Measurements from ENCODE around the gene FBRSL1.
A peak's percentile ranks its signal among the peaks of the same experiment; 100 is the strongest.

GRCh38 chr12:132523576-132524331 is 33.8 kb downstream of the FBRSL1 start:
- TF ChIP-seq, protein P1, sequence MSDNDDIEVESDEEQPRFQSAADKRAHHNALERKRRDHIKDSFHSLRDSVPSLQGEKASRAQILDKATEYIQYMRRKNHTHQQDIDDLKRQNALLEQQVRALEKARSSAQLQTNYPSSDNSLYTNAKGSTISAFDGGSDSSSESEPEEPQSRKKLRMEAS (IDR thresholded peaks at IDR 0.05; ENCODE audit: insufficient read depth, insufficient read length): no peak
- TF ChIP-seq, protein P2, sequence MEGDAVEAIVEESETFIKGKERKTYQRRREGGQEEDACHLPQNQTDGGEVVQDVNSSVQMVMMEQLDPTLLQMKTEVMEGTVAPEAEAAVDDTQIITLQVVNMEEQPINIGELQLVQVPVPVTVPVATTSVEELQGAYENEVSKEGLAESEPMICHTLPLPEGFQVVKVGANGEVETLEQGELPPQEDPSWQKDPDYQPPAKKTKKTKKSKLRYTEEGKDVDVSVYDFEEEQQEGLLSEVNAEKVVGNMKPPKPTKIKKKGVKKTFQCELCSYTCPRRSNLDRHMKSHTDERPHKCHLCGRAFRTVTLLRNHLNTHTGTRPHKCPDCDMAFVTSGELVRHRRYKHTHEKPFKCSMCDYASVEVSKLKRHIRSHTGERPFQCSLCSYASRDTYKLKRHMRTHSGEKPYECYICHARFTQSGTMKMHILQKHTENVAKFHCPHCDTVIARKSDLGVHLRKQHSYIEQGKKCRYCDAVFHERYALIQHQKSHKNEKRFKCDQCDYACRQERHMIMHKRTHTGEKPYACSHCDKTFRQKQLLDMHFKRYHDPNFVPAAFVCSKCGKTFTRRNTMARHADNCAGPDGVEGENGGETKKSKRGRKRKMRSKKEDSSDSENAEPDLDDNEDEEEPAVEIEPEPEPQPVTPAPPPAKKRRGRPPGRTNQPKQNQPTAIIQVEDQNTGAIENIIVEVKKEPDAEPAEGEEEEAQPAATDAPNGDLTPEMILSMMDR (IDR thresholded peaks at IDR 0.05; ENCODE audit: extremely low read depth in 1 of 2, insufficient read depth in 1 of 2, low read depth in 1 of 2, low read length in 2 of 2): peak; percentile 81 to 90
- no peak for TF ChIP-seq FOS (IDR thresholded peaks at IDR 0.05; ENCODE audit: borderline replicate concordance, insufficient read depth, low read length)
